C4-2B (cell line): Measurements from ENCODE around the gene FOXP1.

Source experiments
- H3K27ac ChIP-seq: fragments of 450-650 bp; 2 replicates; pipeline ENCODE4 v1.5.1; 2017
- ZFX ChIP-seq: fragments of 450-650 bp; IDR thresholded peaks from 2 replicates; pipeline ENCODE4 v1.6.1; 2017
- TF ChIP-seq, protein P1 (sequence below): fragments of 450-650 bp; conservative IDR thresholded peaks from 2 replicates; pipeline ENCODE4 v1.5.1; 2017; ENCODE audit warnings: mild to moderate bottlenecking

Gene FOXP1

DNA sequence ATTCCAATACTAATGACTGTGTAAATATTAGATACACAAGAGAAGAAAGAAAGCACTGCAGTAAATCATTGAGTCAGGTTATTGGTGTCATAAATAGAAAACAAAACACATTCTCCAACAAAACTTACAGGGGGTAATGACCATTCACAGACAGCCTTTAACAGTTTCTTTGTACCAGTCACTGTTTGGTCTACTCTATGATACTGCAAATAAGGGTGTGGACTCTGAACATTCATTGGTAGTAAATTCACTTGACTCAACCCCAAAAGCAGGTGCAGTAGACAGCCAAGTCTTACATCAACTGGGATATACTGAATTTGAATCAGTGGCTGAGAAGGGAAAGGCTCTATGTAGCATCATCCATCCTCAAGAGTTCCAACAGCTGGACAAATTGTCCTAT lies 463.5 kb downstream of the FOXP1 start:
- TF ChIP-seq, protein P1, sequence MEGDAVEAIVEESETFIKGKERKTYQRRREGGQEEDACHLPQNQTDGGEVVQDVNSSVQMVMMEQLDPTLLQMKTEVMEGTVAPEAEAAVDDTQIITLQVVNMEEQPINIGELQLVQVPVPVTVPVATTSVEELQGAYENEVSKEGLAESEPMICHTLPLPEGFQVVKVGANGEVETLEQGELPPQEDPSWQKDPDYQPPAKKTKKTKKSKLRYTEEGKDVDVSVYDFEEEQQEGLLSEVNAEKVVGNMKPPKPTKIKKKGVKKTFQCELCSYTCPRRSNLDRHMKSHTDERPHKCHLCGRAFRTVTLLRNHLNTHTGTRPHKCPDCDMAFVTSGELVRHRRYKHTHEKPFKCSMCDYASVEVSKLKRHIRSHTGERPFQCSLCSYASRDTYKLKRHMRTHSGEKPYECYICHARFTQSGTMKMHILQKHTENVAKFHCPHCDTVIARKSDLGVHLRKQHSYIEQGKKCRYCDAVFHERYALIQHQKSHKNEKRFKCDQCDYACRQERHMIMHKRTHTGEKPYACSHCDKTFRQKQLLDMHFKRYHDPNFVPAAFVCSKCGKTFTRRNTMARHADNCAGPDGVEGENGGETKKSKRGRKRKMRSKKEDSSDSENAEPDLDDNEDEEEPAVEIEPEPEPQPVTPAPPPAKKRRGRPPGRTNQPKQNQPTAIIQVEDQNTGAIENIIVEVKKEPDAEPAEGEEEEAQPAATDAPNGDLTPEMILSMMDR = no peak
- no peak for TF ChIP-seq ZFX
- no peak overlapping the region for H3K27ac ChIP-seq

DNA sequence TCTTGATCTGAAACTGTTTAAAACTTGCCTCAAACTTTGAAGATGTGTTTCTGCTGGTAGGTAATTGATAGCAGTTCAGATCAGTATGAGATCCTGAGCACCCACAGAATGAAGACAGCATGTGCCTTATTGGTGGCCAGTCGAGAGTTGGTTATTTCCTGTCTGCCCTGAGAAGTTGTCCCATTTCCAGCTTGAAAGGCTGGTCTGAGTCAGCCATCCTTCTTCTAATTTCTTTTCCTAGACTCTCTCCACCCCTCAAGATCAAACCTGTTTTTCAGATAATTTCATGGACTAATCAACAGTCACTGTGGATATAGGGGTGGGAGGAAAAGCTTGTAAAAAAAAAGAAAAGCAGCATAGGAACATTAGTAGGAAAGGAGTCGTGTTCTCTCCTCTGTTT lies 464.4 kb downstream of the FOXP1 start:
- TF ChIP-seq, protein P1 = no peak
- no peak for TF ChIP-seq ZFX

DNA sequence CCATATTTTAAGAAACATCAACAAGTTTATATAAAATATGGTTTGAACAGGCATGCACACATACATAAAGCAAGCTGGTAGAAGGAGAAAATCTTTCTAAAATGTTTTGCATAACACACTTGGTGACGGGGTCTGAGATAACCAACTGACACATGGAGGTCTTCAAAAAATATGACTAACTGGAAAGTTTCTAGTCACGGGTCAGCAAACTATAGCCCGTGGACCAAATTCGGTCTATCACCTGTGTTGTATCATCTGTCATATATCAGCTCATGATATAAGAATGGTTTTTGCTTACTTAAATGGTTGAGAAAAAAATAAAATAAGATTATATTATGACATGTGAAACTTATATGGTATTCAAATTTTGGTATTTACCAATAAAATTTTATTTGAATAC lies 465.1 kb downstream of the FOXP1 start:
- TF ChIP-seq ZFX = no peak
- TF ChIP-seq, protein P1 = no peak
- no peak overlapping the region for H3K27ac ChIP-seq

More for the DNA sequence above, 464.4 kb downstream of the FOXP1 start:
- no peak overlapping the region for H3K27ac ChIP-seq

DNA sequence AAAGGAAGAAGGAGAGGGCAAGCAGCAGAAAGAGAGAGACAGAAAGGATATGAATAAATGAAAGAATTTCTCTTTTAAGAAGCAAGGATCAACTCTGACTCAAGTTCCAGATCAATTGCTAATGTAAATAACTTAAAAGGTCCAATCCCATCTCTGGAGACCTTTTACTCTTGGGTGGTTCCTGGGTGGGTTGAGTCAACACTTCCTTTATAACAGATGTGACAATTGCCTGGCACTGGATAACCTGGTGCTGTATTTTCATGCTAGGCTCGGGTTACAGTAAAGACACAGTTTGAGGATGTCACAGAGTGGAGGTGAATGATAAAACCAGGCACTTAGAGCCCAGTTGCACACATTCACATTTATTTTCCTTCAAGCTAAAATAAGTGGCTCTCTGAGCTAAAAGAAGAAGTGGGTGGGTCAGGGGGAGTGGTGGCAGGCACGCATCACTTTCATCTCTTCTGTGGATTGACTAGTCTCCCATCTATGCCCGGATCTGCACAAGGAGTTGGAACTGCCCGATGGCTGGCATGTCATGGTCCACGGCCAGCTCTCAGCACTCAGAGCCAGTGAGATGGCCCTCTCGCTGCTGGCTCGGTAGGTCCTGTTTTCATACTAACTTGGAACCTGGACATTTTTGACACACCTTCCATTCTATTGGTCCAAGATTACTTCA lies 465.8 kb downstream of the FOXP1 start:
- no peak overlapping the region for H3K27ac ChIP-seq
- TF ChIP-seq, protein P1 = no peak
- no peak for TF ChIP-seq ZFX

DNA sequence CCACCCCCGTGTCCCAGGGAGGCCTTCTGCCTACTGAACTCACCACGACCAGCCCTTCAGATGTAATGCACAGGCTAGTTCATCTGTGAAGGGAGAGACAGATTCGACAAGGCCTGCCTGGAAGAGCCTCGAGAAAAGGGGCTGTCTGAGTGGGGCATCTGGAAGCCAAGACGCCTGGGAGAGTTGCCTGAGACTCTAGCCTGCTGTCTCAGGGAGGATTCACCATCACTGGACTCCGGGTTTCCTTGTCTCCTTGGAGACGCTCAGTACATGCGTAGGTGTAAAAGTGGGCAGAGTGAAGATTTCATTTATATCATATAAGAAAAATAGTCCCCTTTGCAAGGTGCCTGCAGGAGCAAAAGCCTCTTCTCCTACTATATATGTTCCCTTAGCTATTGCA lies 468.9 kb downstream of the FOXP1 start:
- no peak for TF ChIP-seq ZFX
- TF ChIP-seq, protein P1 = no peak
- no peak overlapping the region for H3K27ac ChIP-seq

DNA sequence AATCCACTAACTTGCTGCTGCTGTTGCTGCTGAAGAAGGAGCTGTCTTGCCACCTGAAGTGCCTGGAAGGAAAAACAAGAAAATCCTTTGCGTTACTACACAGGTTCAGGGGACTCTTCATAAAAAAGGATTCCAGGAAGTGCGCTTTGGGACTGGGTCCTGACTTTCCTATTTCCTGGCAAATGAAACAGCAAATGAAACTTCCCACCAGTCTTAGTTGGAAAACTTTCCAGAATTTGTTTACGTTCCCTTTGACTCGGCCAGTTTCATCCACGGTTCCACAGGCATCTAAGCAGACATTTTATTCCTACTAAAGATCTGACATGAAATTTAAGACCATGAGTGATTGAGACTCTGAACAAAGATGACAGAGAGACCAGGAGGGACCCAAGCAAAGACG lies 471.0 kb downstream of the FOXP1 start:
- no peak overlapping the region for H3K27ac ChIP-seq
- TF ChIP-seq ZFX = no peak
- TF ChIP-seq, protein P1 = no peak

DNA sequence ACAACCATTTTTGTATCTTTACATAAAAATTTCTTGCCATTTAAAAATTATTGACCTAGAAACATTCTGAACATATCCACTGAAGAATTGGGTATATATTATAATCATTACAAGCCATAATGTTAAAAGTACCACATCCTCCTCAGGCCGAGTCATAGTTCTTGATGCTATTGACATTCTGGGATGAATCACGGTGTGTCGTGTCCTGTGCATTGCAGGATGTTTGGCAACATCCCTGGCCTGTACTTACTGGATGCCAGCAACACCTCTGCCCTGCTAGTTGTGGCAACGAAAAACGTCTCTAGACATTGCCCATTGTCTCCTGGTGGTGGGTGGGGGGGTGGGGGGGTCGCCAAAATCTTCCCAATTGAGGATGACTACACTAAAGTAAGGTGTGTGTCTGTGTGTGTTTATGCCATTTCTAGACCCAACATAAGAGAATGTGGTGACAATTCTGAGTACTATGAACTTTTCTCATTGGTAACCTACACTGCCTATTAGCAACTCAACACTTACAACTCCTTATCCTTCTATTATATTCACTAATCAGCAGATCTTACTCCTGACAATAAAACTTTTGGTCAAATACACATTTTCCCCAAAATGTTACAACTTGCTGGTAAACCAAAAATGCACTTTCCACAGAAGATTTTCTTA lies 471.6 kb downstream of the FOXP1 start:
- H3K27ac ChIP-seq = no peak overlapping the region
- TF ChIP-seq, protein P1 = no peak
- TF ChIP-seq ZFX = no peak
